ENCODE results near the gene SLC2A11.

Gene SLC2A11

GRCh38 chr22:23827351-23827995 is 30.2 kb upstream of the SLC2A11 start:
- DNase-seq (ENCODE audit: low read depth) = no peak
- no peak for TF ChIP-seq CTCF (IDR thresholded peaks at IDR 0.05; ENCODE audit: low read depth, low read length, missing control alignments)

GRCh38 chr22:23828800-23829680 is 28.6 kb upstream of the SLC2A11 start:
- no peak overlapping the region for H3K4me3 ChIP-seq (ENCODE audit: low read depth, low read length)
- no peak for TF ChIP-seq CTCF (IDR thresholded peaks at IDR 0.05; ENCODE audit: low read depth, low read length, missing control alignments)
- no peak for DNase-seq (ENCODE audit: low read depth)

More at GRCh38 chr22:23827351-23827995, 30.2 kb upstream of the SLC2A11 start:
- H3K4me3 ChIP-seq (ENCODE audit: low read depth, low read length) = no peak overlapping the region

- DNase-seq (ENCODE audit: low read depth) = no peak
- no peak overlapping the region for H3K4me3 ChIP-seq (ENCODE audit: low read depth, low read length)
Observed at GRCh38 chr22:23829845-23830372, 27.8 kb upstream of the SLC2A11 start.

GRCh38 chr22:23831261-23831660 is 26.4 kb upstream of the SLC2A11 start:
- H3K4me3 ChIP-seq (ENCODE audit: low read depth, low read length) = no peak overlapping the region
- no peak for DNase-seq (ENCODE audit: low read depth)
- no peak for TF ChIP-seq CTCF (IDR thresholded peaks at IDR 0.05; ENCODE audit: low read depth, low read length, missing control alignments)

More at GRCh38 chr22:23829845-23830372, 27.8 kb upstream of the SLC2A11 start:
- TF ChIP-seq CTCF (IDR thresholded peaks at IDR 0.05; ENCODE audit: low read depth, low read length, missing control alignments) = no peak

GRCh38 chr22:23831781-23832180 is 25.9 kb upstream of the SLC2A11 start:
- H3K4me3 ChIP-seq (ENCODE audit: low read depth, low read length) = no peak overlapping the region
- no peak for TF ChIP-seq CTCF (IDR thresholded peaks at IDR 0.05; ENCODE audit: low read depth, low read length, missing control alignments)
- no peak for DNase-seq (ENCODE audit: low read depth)

- TF ChIP-seq CTCF (IDR thresholded peaks at IDR 0.05; ENCODE audit: low read depth, low read length, missing control alignments) = no peak
- no peak for DNase-seq (ENCODE audit: low read depth)
- H3K4me3 ChIP-seq (ENCODE audit: low read depth, low read length) = no peak overlapping the region
Observed at GRCh38 chr22:23832226-23833016, 25.3 kb upstream of the SLC2A11 start.
